ENCODE data around the gene FCGR3B.
A peak's percentile ranks its signal among the peaks of the same experiment; 100 is the strongest.
"Not testable (repeated sequence)": the region's sequence is repeated elsewhere in the genome, so short reads cannot be mapped to it uniquely, and the experiment has no call there.

FCGR3B gene

GRCh38 chr1:161589365-161589764 is 41.6 kb downstream of the FCGR3B start:
- TF ChIP-seq ZBTB20 (tag by site-specific recombination; IDR thresholded peaks at IDR 0.05): peak; percentile 32; the same call in 1 of the 2 replicates
- H3K4me1 ChIP-seq (ENCODE audit: control insufficient read depth, insufficient read depth, low read length); H3K9me3 ChIP-seq (ENCODE audit: control insufficient read depth, insufficient read depth, low read depth, low read length); CTCF ChIA-PET; H3K27ac ChIP-seq (ENCODE audit: extremely low read depth, low read depth, low read length); H3K36me3 ChIP-seq (ENCODE audit: control insufficient read depth in 2 of 2, insufficient read depth in 1 of 2, low read length in 2 of 2); POLR2A ChIA-PET; H3K4me3 ChIP-seq (ENCODE audit: low read depth, low read length): not testable (repeated sequence)

GRCh38 chr1:161588596-161588995 is 42.4 kb downstream of the FCGR3B start:
- CTCF ChIA-PET; H3K4me3 ChIP-seq (ENCODE audit: low read depth, low read length): not testable (repeated sequence)

GRCh38 chr1:161582882-161583281 is 48.1 kb downstream of the FCGR3B start:
- H3K36me3 ChIP-seq (ENCODE audit: control insufficient read depth in 2 of 2, insufficient read depth in 1 of 2, low read length in 2 of 2): not testable (repeated sequence)

More at GRCh38 chr1:161588596-161588995, 42.4 kb downstream of the FCGR3B start:
- H3K36me3 ChIP-seq (ENCODE audit: control insufficient read depth in 2 of 2, insufficient read depth in 1 of 2, low read length in 2 of 2); H3K27ac ChIP-seq (ENCODE audit: extremely low read depth, low read depth, low read length); H3K4me1 ChIP-seq (ENCODE audit: control insufficient read depth, insufficient read depth, low read length); POLR2A ChIA-PET; H3K9me3 ChIP-seq (ENCODE audit: control insufficient read depth, insufficient read depth, low read depth, low read length): not testable (repeated sequence)

GRCh38 chr1:161580879-161581537 is 50.0 kb downstream of the FCGR3B start:
- CTCF ChIA-PET; POLR2A ChIA-PET; H3K36me3 ChIP-seq (ENCODE audit: control insufficient read depth in 2 of 2, insufficient read depth in 1 of 2, low read length in 2 of 2); H3K4me1 ChIP-seq (ENCODE audit: control insufficient read depth, insufficient read depth, low read length); H3K27ac ChIP-seq (ENCODE audit: extremely low read depth, low read depth, low read length); H3K9me3 ChIP-seq (ENCODE audit: control insufficient read depth, insufficient read depth, low read depth, low read length); H3K4me3 ChIP-seq (ENCODE audit: low read depth, low read length): not testable (repeated sequence)

More at GRCh38 chr1:161582882-161583281, 48.1 kb downstream of the FCGR3B start:
- H3K27ac ChIP-seq (ENCODE audit: extremely low read depth, low read depth, low read length); POLR2A ChIA-PET; H3K9me3 ChIP-seq (ENCODE audit: control insufficient read depth, insufficient read depth, low read depth, low read length); H3K4me3 ChIP-seq (ENCODE audit: low read depth, low read length); CTCF ChIA-PET; H3K4me1 ChIP-seq (ENCODE audit: control insufficient read depth, insufficient read depth, low read length): not testable (repeated sequence)

GRCh38 chr1:161579856-161580507 is 51.0 kb downstream of the FCGR3B start:
- H3K4me1 ChIP-seq (ENCODE audit: control insufficient read depth, insufficient read depth, low read length); H3K9me3 ChIP-seq (ENCODE audit: control insufficient read depth, insufficient read depth, low read depth, low read length); CTCF ChIA-PET; POLR2A ChIA-PET; H3K36me3 ChIP-seq (ENCODE audit: control insufficient read depth in 2 of 2, insufficient read depth in 1 of 2, low read length in 2 of 2); H3K27ac ChIP-seq (ENCODE audit: extremely low read depth, low read depth, low read length); H3K4me3 ChIP-seq (ENCODE audit: low read depth, low read length): not testable (repeated sequence)

GRCh38 chr1:161576676-161577075 is 54.3 kb downstream of the FCGR3B start:
- H3K4me1 ChIP-seq (ENCODE audit: control insufficient read depth, insufficient read depth, low read length); H3K9me3 ChIP-seq (ENCODE audit: control insufficient read depth, insufficient read depth, low read depth, low read length); H3K27ac ChIP-seq (ENCODE audit: extremely low read depth, low read depth, low read length); H3K4me3 ChIP-seq (ENCODE audit: low read depth, low read length); H3K36me3 ChIP-seq (ENCODE audit: control insufficient read depth in 2 of 2, insufficient read depth in 1 of 2, low read length in 2 of 2); POLR2A ChIA-PET; CTCF ChIA-PET: not testable (repeated sequence)
